ENCODE measurements around the gene HORMAD2. TPM values are rescaled to one million over a fixed set of nuclear protein-coding genes. Genes with fewer than 3 reads are reported as not detected.
A peak's percentile ranks its signal among the peaks of the same experiment; 100 is the strongest.

The HORMAD2 gene
- total RNA-seq, 1 experiment from 2014 or later = not detected

GRCh38 chr22:30223303-30223702 lies 143.0 kb downstream of the HORMAD2 start (continued):
- no peak for TF ChIP-seq ZNF532 (CRISPR knock-in tag; IDR thresholded peaks at IDR 0.05; ENCODE audit: borderline replicate concordance)
- no peak for TF ChIP-seq FOXP4 (CRISPR knock-in tag; IDR thresholded peaks at IDR 0.05)
- TF ChIP-seq CREM (CRISPR knock-in tag; IDR thresholded peaks at IDR 0.05) = no peak
- TF ChIP-seq ZNF671 (CRISPR knock-in tag; IDR thresholded peaks at IDR 0.05) = no peak
- no peak for TF ChIP-seq PRRX2 (CRISPR knock-in tag; IDR thresholded peaks at IDR 0.05)
- no peak for TF ChIP-seq HMGA2 (CRISPR knock-in tag; IDR thresholded peaks at IDR 0.05)
- TF ChIP-seq CREB1 (CRISPR knock-in tag; IDR thresholded peaks at IDR 0.05) = no peak
- TF ChIP-seq E2F5 (CRISPR knock-in tag; IDR thresholded peaks at IDR 0.05) = no peak
- TF ChIP-seq SMAD4 (CRISPR knock-in tag; IDR thresholded peaks at IDR 0.05) = no peak
- TF ChIP-seq RELA (CRISPR knock-in tag; IDR thresholded peaks at IDR 0.05; ENCODE audit: borderline replicate concordance) = no peak

- Mint-ChIP-seq H3K4me1 (peaks cover 14% of the 10 kb centered on the region), H3K27me3 (ENCODE audit: low read depth) (peaks cover 3% of the 10 kb centered on the region; the same call in 1 of the 2 replicates), H3K36me3 (no peaks in the 10 kb centered on the region), H3K9me3 (no peaks in the 10 kb centered on the region), H3K27ac (no peak overlapping the region), H3K4me3 (no peak overlapping the region)
- peak; percentile 76 for ATAC-seq
- no peak for TF ChIP-seq ZNF671 (CRISPR knock-in tag; IDR thresholded peaks at IDR 0.05)
- TF ChIP-seq NR1H2 (CRISPR knock-in tag; IDR thresholded peaks at IDR 0.05) = no peak
- no peak for TF ChIP-seq NR2C2 (CRISPR knock-in tag; IDR thresholded peaks at IDR 0.05)
- no peak for TF ChIP-seq ZNF232 (CRISPR knock-in tag; IDR thresholded peaks at IDR 0.05)
- TF ChIP-seq E2F4 (CRISPR knock-in tag; IDR thresholded peaks at IDR 0.05; ENCODE audit: borderline replicate concordance, low read depth) = no peak
- TF ChIP-seq ATF1 (CRISPR knock-in tag; IDR thresholded peaks at IDR 0.05) = no peak
- TF ChIP-seq RELA (CRISPR knock-in tag; IDR thresholded peaks at IDR 0.05; ENCODE audit: borderline replicate concordance) = no peak
- no peak for TF ChIP-seq AFF4 (CRISPR knock-in tag; IDR thresholded peaks at IDR 0.05; ENCODE audit: borderline replicate concordance)
- POLR2A ChIA-PET = interaction anchor here (0.7 kb wide), 1 partner anchor 22 kb away, joined by 3 read pairs; no protein-coding TSS in a partner anchor
- no peak for DNase-seq (ENCODE audit: low spot score)
- CTCF ChIA-PET = interaction anchor here (1.0 to 1.7 kb wide), 2 partner anchors 10 to 116 kb away, joined by 5 read pairs; no protein-coding TSS in a partner anchor
These were observed 144.0 kb downstream of the HORMAD2 start for GRCh38 chr22:30224161-30224857.
